Transverse colon (tissue), 4 donors: Measurements from ENCODE around the gene TMEM42.

ENCODE experiments used
- EP300 ChIP-seq: sonication (generic); formaldehyde crosslinking; IDR thresholded peaks from one replicate; pipeline ENCODE4 v1.6.1; 2017; ENCODE audit warnings: antibody characterized with exemption, low read depth
- POLR2A ChIP-seq: fragments of 450-650 bp; IDR thresholded peaks from one replicate; pipeline ENCODE4 v1.6.1; 2016; ENCODE audit warnings: antibody characterized with exemption, mild to moderate bottlenecking, moderate library complexity
- POLR2AphosphoS5 ChIP-seq, 3 donors: sonication (generic); formaldehyde crosslinking; IDR thresholded peaks; one replicate each; pipeline ENCODE4 v1.6.1; 2016; ENCODE audit warnings: antibody characterized with exemption in 3 of 3
- TF ChIP-seq, protein P1 (sequence below), 5 experiments: fragments of 200-600 bp in 3 of 5; fragments of 450-650 bp in 2 of 5; sonication (generic) in 3 of 5; IDR thresholded peaks; 1 replicate in 2 of 5; 2 replicates in 3 of 5; pipeline ENCODE4 v1.5.1; 2016 to 2017; ENCODE audit warnings: antibody characterized with exemption in 5 of 5, inconsistent platforms in 3 of 5, mild to moderate bottlenecking in 2 of 5, moderate library complexity in 1 of 5

GRCh38 chr3:44896440-44896839, 34.7 kb downstream of the TMEM42 start:
- TF ChIP-seq, protein P1, sequence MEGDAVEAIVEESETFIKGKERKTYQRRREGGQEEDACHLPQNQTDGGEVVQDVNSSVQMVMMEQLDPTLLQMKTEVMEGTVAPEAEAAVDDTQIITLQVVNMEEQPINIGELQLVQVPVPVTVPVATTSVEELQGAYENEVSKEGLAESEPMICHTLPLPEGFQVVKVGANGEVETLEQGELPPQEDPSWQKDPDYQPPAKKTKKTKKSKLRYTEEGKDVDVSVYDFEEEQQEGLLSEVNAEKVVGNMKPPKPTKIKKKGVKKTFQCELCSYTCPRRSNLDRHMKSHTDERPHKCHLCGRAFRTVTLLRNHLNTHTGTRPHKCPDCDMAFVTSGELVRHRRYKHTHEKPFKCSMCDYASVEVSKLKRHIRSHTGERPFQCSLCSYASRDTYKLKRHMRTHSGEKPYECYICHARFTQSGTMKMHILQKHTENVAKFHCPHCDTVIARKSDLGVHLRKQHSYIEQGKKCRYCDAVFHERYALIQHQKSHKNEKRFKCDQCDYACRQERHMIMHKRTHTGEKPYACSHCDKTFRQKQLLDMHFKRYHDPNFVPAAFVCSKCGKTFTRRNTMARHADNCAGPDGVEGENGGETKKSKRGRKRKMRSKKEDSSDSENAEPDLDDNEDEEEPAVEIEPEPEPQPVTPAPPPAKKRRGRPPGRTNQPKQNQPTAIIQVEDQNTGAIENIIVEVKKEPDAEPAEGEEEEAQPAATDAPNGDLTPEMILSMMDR (IDR thresholded peaks at IDR 0.05), result no peak
- TF ChIP-seq POLR2AphosphoS5 (IDR thresholded peaks at IDR 0.05) (no peak), POLR2A (no peak), EP300 (no peak)
